CD8-positive, alpha-beta memory T cell (primary cell): ENCODE measurements around the gene DSTN. TPM values are rescaled to one million over a fixed set of nuclear protein-coding genes. Genes with fewer than 3 reads are reported as not detected.

Experiments
- CTCF ChIA-PET: fragments of 350-600 bp; sonication (Branson Sonifier 250); formaldehyde crosslinking; loops from one replicate; lab custom pipeline; 2021; ENCODE audit warnings: antibody characterized with exemption; lab: Charles Lee
- POLR2A ChIA-PET: fragments of 350-600 bp; sonication (Branson Sonifier 250); formaldehyde crosslinking; loops from one replicate; lab custom pipeline; 2021; ENCODE audit warnings: antibody characterized with exemption; lab: Charles Lee
- DNase-seq, 5 donors: peaks; one replicate each; pipeline versions ENCODE4 v3.0.0 to v3.0.0-alpha.2; 2020 to 2022; ENCODE audit warnings: mixed read lengths in 1 of 5
- H3K27ac ChIP-seq: one replicate; pipeline ENCODE4 v1.7.0; 2013; ENCODE audit warnings: low read depth, mild to moderate bottlenecking, low read length, moderate library complexity
- H3K27me3 ChIP-seq: 2 replicates; pipeline ENCODE4 v1.7.0; 2013; ENCODE audit warnings: low read length, mild to moderate bottlenecking; ENCODE audit not compliant: insufficient read depth, poor library complexity, severe bottlenecking
- H3K36me3 ChIP-seq: 2 replicates; pipeline ENCODE4 v1.7.0; 2013; ENCODE audit warnings: mild to moderate bottlenecking, low read length, moderate library complexity; ENCODE audit not compliant: insufficient read depth
- H3K4me1 ChIP-seq: 2 replicates; pipeline ENCODE4 v1.7.0; 2013; ENCODE audit warnings: mild to moderate bottlenecking, low read length, moderate library complexity; ENCODE audit not compliant: insufficient read depth
- H3K4me3 ChIP-seq: 2 replicates; pipeline ENCODE4 v1.7.0; 2013; ENCODE audit warnings: mild to moderate bottlenecking, low read length
- H3K9me3 ChIP-seq: 2 replicates; pipeline ENCODE4 v1.7.0; 2013; ENCODE audit warnings: mild to moderate bottlenecking, low read length
- H3K27ac Mint-ChIP-seq, 8 donors: one replicate each; pipeline ENCODE4 v1.8.0; 2020 to 2021; ENCODE audit warnings: mixed read lengths in 8 of 8, mild to moderate bottlenecking in 6 of 8, inconsistent platforms in 3 of 8, moderate library complexity in 3 of 8
- H3K27me3 Mint-ChIP-seq, 2 donors: one replicate each; pipeline ENCODE4 v1.8.0; 2020 to 2021; ENCODE audit warnings: mixed read lengths in 2 of 2, mild to moderate bottlenecking in 1 of 2, moderate library complexity in 1 of 2
- H3K36me3 Mint-ChIP-seq, 3 donors: one replicate each; pipeline ENCODE4 v1.8.0; 2020 to 2021; ENCODE audit warnings: mixed read lengths in 3 of 3, inconsistent platforms in 1 of 3, mild to moderate bottlenecking in 1 of 3
- H3K4me1 Mint-ChIP-seq, 3 donors: one replicate each; pipeline ENCODE4 v1.8.0; 2020 to 2021; ENCODE audit warnings: mixed read lengths in 3 of 3, inconsistent platforms in 1 of 3, mild to moderate bottlenecking in 1 of 3
- H3K4me3 Mint-ChIP-seq, 7 donors: one replicate each; pipeline ENCODE4 v1.8.0; 2020 to 2021; ENCODE audit warnings: mixed read lengths in 7 of 7, mild to moderate bottlenecking in 6 of 7, moderate library complexity in 4 of 7, inconsistent platforms in 2 of 7
- H3K9me3 Mint-ChIP-seq, 5 donors: one replicate each; pipeline ENCODE4 v1.8.0; 2020 to 2022; ENCODE audit warnings: mixed read lengths in 5 of 5, mild to moderate bottlenecking in 3 of 5, moderate library complexity in 2 of 5, inconsistent platforms in 1 of 5
- polyA plus RNA-seq: library from polyadenylated mRNA; unstranded; fragments of 300-500 nt; fragmentation: Illumina TruSeq; gene quantifications from one replicate; pipeline ENCODE4 v1.2.3, GENCODE V29; 2021
- total RNA-seq, 2 experiments: library from RNA; stranded (reverse); gene quantifications; one replicate each; pipeline ENCODE4 v1.2.3, GENCODE V29; 2021

DSTN gene
- total and polyA plus RNA-seq, 3 experiments from 2014 or later, result 66.4 to 135 (median 66.9) TPM

GRCh38 chr20:17530153-17530552 is 39.7 kb upstream of the DSTN start:
- H3K27ac ChIP-seq, result no peak overlapping the region
- peak overlapping the region in 2 of 8 donors; percentile 38 to 47 for H3K27ac Mint-ChIP-seq
- ChIA-PET POLR2A (interaction anchor here (1.1 to 1.5 kb wide), 2 partner anchors 82 to 152 kb away, joined by 3 to 6 read pairs; partner anchors contain the start of gene RRBP1), CTCF (interaction anchor here (0.9 kb wide), 1 partner anchor 25 kb away, joined by 3 read pairs; no protein-coding TSS in a partner anchor)
- peaks cover 4% of the 10 kb centered on the region for H3K4me1 ChIP-seq
- H3K27me3 Mint-ChIP-seq, result peaks cover 4 to 10% of the 10 kb centered on the region in 2 donors
- no peaks in the 10 kb centered on the region for H3K9me3 Mint-ChIP-seq
- peaks cover 11 to 21% (median 18%) of the 10 kb centered on the region in 3 donors for H3K4me1 Mint-ChIP-seq
- DNase-seq, result no peak
- no peak overlapping the region for H3K4me3 ChIP-seq
- H3K9me3 ChIP-seq, result no peaks in the 10 kb centered on the region
- no peaks in the 10 kb centered on the region for H3K36me3 Mint-ChIP-seq
- H3K27me3 ChIP-seq, result no peaks in the 10 kb centered on the region
- H3K36me3 ChIP-seq, result no peaks in the 10 kb centered on the region
- H3K4me3 Mint-ChIP-seq, result peak overlapping the region; percentile 74 to 85 (median 76)

- H3K9me3 ChIP-seq, result no peaks in the 10 kb centered on the region
- H3K27ac ChIP-seq, result peak within 1 kb of the TSS; percentile 38
- no peaks in the 10 kb centered on the region for H3K36me3 ChIP-seq
- DNase-seq, result peak in 3 of 5 donors; percentile 16 to 55 (median 31)
- Mint-ChIP-seq H3K4me3 (peak within 1 kb of the TSS; percentile 83 to 95 (median 88)), H3K9me3 (no peaks in the 10 kb centered on the region), H3K36me3 (no peaks in the 10 kb centered on the region), H3K27ac (peak within 1 kb of the TSS in 5 of 8 donors; percentile 78 to 87 (median 81)), H3K27me3 (peaks cover 5 to 10% of the 10 kb centered on the region in 2 donors), H3K4me1 (peaks cover 11 to 21% (median 18%) of the 10 kb centered on the region in 3 donors)
- peak within 1 kb of the TSS; percentile 47 for H3K4me3 ChIP-seq
- CTCF ChIA-PET, result interaction anchor here (0.7 to 1.2 kb wide), 3 partner anchors 26 to 84 kb away, joined by 3 to 6 read pairs (median 3); no protein-coding TSS in a partner anchor
- H3K4me1 ChIP-seq, result peaks cover 4% of the 10 kb centered on the region
- H3K27me3 ChIP-seq, result no peaks in the 10 kb centered on the region
- POLR2A ChIA-PET, result interaction anchor here (0.7 to 1.5 kb wide), 4 partner anchors 40 to 977 kb away, joined by 3 to 6 read pairs (median 4); partner anchors contain the start of genes RRBP1 and SEC23B
Measured at GRCh38 chr20:17530716-17531664, 38.9 kb upstream of the DSTN start, which contains the start of gene BFSP1. Gene BFSP1 (minus strand): TSS chr20:17531379. CDS start chr20:17531329, 50 bp downstream.

GRCh38 chr20:17531665-17532025 is 38.2 kb upstream of the DSTN start:
- Histone ChIP-seq H3K4me3 (peak overlapping the region; percentile 47), H3K9me3 (no peaks in the 10 kb centered on the region), H3K27ac (no peak overlapping the region), H3K36me3 (no peaks in the 10 kb centered on the region), H3K27me3 (no peaks in the 10 kb centered on the region), H3K4me1 (peaks cover 4% of the 10 kb centered on the region)
- no peak for DNase-seq
- Mint-ChIP-seq H3K4me1 (peaks cover 12 to 21% (median 18%) of the 10 kb centered on the region in 3 donors), H3K27ac (peak overlapping the region in 5 of 8 donors; percentile 78 to 87 (median 81)), H3K36me3 (no peaks in the 10 kb centered on the region), H3K27me3 (peaks cover 6 to 10% of the 10 kb centered on the region in 2 donors), H3K4me3 (peak overlapping the region; percentile 83 to 95 (median 88)), H3K9me3 (no peaks in the 10 kb centered on the region)
- ChIA-PET CTCF (interaction anchor here (1.2 kb wide), 2 partner anchors 27 to 84 kb away, joined by 3 to 6 read pairs; no protein-coding TSS in a partner anchor), POLR2A (interaction anchor here (0.7 to 1.5 kb wide), 3 partner anchors 39 to 976 kb away, joined by 3 to 6 read pairs (median 4); partner anchors contain the start of genes RRBP1 and SEC23B)

- H3K4me1 Mint-ChIP-seq, result peaks cover 18 to 26% (median 18%) of the 10 kb centered on the region in 3 donors
- H3K4me3 ChIP-seq, result no peak overlapping the region
- H3K4me3 Mint-ChIP-seq, result peak overlapping the region in 1 of 7 donors; percentile 56
- H3K36me3 Mint-ChIP-seq, result no peaks in the 10 kb centered on the region
- no peak overlapping the region for H3K27ac Mint-ChIP-seq
- CTCF ChIA-PET, result interaction anchor here (1.3 to 1.7 kb wide), 2 partner anchors 28 to 149 kb away, joined by 3 to 8 read pairs; no protein-coding TSS in a partner anchor
- H3K27ac ChIP-seq, result no peak overlapping the region
- no peaks in the 10 kb centered on the region for H3K36me3 ChIP-seq
- no peak for DNase-seq
- POLR2A ChIA-PET, result no interaction called here
- H3K9me3 Mint-ChIP-seq, result no peaks in the 10 kb centered on the region
- H3K27me3 ChIP-seq, result peaks cover 8% of the 10 kb centered on the region
- peaks cover 11% of the 10 kb centered on the region for H3K4me1 ChIP-seq
- no peaks in the 10 kb centered on the region for H3K9me3 ChIP-seq
- peaks cover 8 to 25% of the 10 kb centered on the region in 2 donors for H3K27me3 Mint-ChIP-seq
Measured at GRCh38 chr20:17533396-17533795, 36.5 kb upstream of the DSTN start.

- Histone ChIP-seq H3K9me3 (no peaks in the 10 kb centered on the region), H3K4me3 (no peak overlapping the region), H3K4me1 (peaks cover 11% of the 10 kb centered on the region), H3K27me3 (peaks cover 8% of the 10 kb centered on the region), H3K27ac (no peak overlapping the region), H3K36me3 (no peaks in the 10 kb centered on the region)
- H3K27me3 Mint-ChIP-seq, result peaks cover 10 to 30% of the 10 kb centered on the region in 2 donors
- peaks cover 18 to 26% (median 18%) of the 10 kb centered on the region in 3 donors for H3K4me1 Mint-ChIP-seq
- ChIA-PET CTCF (interaction anchor here (1.3 kb wide), 1 partner anchor 149 kb away, joined by 3 read pairs; no protein-coding TSS in a partner anchor), POLR2A (no interaction called here)
- no peak for DNase-seq
- no peaks in the 10 kb centered on the region for H3K36me3 Mint-ChIP-seq
- no peaks in the 10 kb centered on the region for H3K9me3 Mint-ChIP-seq
- H3K27ac Mint-ChIP-seq, result no peak overlapping the region
- no peak overlapping the region for H3K4me3 Mint-ChIP-seq
Measured at GRCh38 chr20:17534077-17534476, 35.8 kb upstream of the DSTN start.

GRCh38 chr20:17536944-17537444 is 32.9 kb upstream of the DSTN start:
- Histone ChIP-seq H3K27me3 (peaks cover 8% of the 10 kb centered on the region), H3K4me1 (peaks cover 7% of the 10 kb centered on the region), H3K27ac (no peak overlapping the region), H3K4me3 (no peak overlapping the region), H3K9me3 (no peaks in the 10 kb centered on the region), H3K36me3 (no peaks in the 10 kb centered on the region)
- ChIA-PET CTCF (interaction anchor here (0.6 to 2.1 kb wide), 21 partner anchors 10 to 987 kb away, joined by 3 to 19 read pairs (median 4); partner anchors contain the start of genes DSTN and RRBP1), POLR2A (interaction anchor here (1.0 kb wide), 1 partner anchor 32 kb away, joined by 3 read pairs; no protein-coding TSS in a partner anchor)
- Mint-ChIP-seq H3K4me1 (peaks cover 6 to 13% (median 6%) of the 10 kb centered on the region in 3 donors), H3K36me3 (no peaks in the 10 kb centered on the region), H3K9me3 (no peaks in the 10 kb centered on the region), H3K27me3 (peaks cover 15 to 37% of the 10 kb centered on the region in 2 donors), H3K4me3 (no peak overlapping the region), H3K27ac (peak overlapping the region in 2 of 8 donors; percentile 24 to 73)
- DNase-seq, result peak; percentile 43 to 75 (median 60)

GRCh38 chr20:17537959-17538358 is 31.9 kb upstream of the DSTN start:
- peaks cover 15 to 40% of the 10 kb centered on the region in 2 donors for H3K27me3 Mint-ChIP-seq
- ChIA-PET POLR2A (no interaction called here), CTCF (interaction anchor here (1.0 to 2.1 kb wide), 4 partner anchors 33 to 986 kb away, joined by 3 to 19 read pairs (median 8); no protein-coding TSS in a partner anchor)
- H3K9me3 Mint-ChIP-seq, result no peaks in the 10 kb centered on the region
- peaks cover 7% of the 10 kb centered on the region for H3K4me1 ChIP-seq
- no peaks in the 10 kb centered on the region for H3K9me3 ChIP-seq
- DNase-seq, result no peak
- H3K27ac Mint-ChIP-seq, result no peak overlapping the region
- no peaks in the 10 kb centered on the region for H3K36me3 ChIP-seq
- H3K4me1 Mint-ChIP-seq, result peaks cover 6 to 13% (median 6%) of the 10 kb centered on the region in 3 donors
- H3K36me3 Mint-ChIP-seq, result no peaks in the 10 kb centered on the region
- no peak overlapping the region for H3K4me3 Mint-ChIP-seq
- H3K27ac ChIP-seq, result no peak overlapping the region
- H3K27me3 ChIP-seq, result peaks cover 8% of the 10 kb centered on the region
- H3K4me3 ChIP-seq, result no peak overlapping the region
